HEK293T (cell line): ENCODE measurements around the gene RYR3.

Experiments
- CTCF ChIA-PET: fragments of 350-600 bp; formaldehyde crosslinking; extraction: SDS; loops from one replicate; lab custom pipeline; 2021; ENCODE audit warnings: antibody characterized with exemption, inconsistent platforms; lab: Yijun Ruan, JAX
- POLR2A ChIA-PET: fragments of 350-600 bp; formaldehyde crosslinking; extraction: SDS; loops from one replicate; lab custom pipeline; 2020; ENCODE audit warnings: antibody characterized with exemption, inconsistent platforms; lab: Yijun Ruan, JAX
- DNase-seq: peaks from one replicate; pipeline ENCODE4 v3.0.0; 2012; ENCODE audit warnings: mixed read lengths; ENCODE audit errors: extremely low spot score
- ARNT ChIP-seq: fragments of 450-650 bp; IDR thresholded peaks from 2 replicates; pipeline ENCODE4 v1.6.1; 2017; ENCODE audit warnings: mild to moderate bottlenecking
- BHLHE40 ChIP-seq: fragments of 450-650 bp; IDR thresholded peaks from 2 replicates; pipeline ENCODE4 v1.6.1; 2016; ENCODE audit warnings: mild to moderate bottlenecking, moderate library complexity, borderline replicate concordance
- CTBP1 ChIP-seq: fragments of 450-650 bp; IDR thresholded peaks from 2 replicates; pipeline ENCODE4 v1.6.1; 2016; ENCODE audit warnings: borderline replicate concordance
- ELF4 ChIP-seq: fragments of 450-650 bp; IDR thresholded peaks from 2 replicates; pipeline ENCODE4 v1.6.1; 2017; ENCODE audit warnings: antibody characterized with exemption
- FOXA1 ChIP-seq: fragments of 450-650 bp; IDR thresholded peaks from 2 replicates; pipeline ENCODE4 v1.6.1; 2016; ENCODE audit warnings: mild to moderate bottlenecking
- FOXK2 ChIP-seq: fragments of 450-650 bp; IDR thresholded peaks from 2 replicates; pipeline ENCODE4 v1.6.1; 2016; ENCODE audit warnings: mild to moderate bottlenecking
- FOXM1 ChIP-seq: fragments of 450-650 bp; IDR thresholded peaks from 2 replicates; pipeline ENCODE4 v1.6.1; 2017; ENCODE audit warnings: mild to moderate bottlenecking, borderline replicate concordance
- HDGF ChIP-seq: fragments of 450-650 bp; IDR thresholded peaks from 2 replicates; pipeline ENCODE4 v1.6.1; 2017; ENCODE audit warnings: antibody characterized with exemption, borderline replicate concordance
- L3MBTL2 ChIP-seq: fragments of 450-650 bp; conservative IDR thresholded peaks from 2 replicates; pipeline ENCODE4 v1.6.1; 2016; ENCODE audit warnings: mild to moderate bottlenecking
- LEF1 ChIP-seq: fragments of 450-650 bp; IDR thresholded peaks from 2 replicates; pipeline ENCODE4 v1.6.1; 2017; ENCODE audit warnings: mild to moderate bottlenecking, borderline replicate concordance
- NFRKB ChIP-seq: fragments of 450-650 bp; IDR thresholded peaks from 2 replicates; pipeline ENCODE4 v1.6.1; 2016; ENCODE audit warnings: mild to moderate bottlenecking, moderate library complexity
- PKNOX1 ChIP-seq: fragments of 450-650 bp; IDR thresholded peaks from 2 replicates; pipeline ENCODE4 v1.6.1; 2016
- SP1 ChIP-seq: fragments of 450-650 bp; IDR thresholded peaks from 2 replicates; pipeline ENCODE4 v1.6.1; 2017
- SUZ12 ChIP-seq: fragments of 450-650 bp; IDR thresholded peaks from 2 replicates; pipeline ENCODE4 v1.6.1; 2016; ENCODE audit warnings: mild to moderate bottlenecking
- TARDBP ChIP-seq: fragments of 450-650 bp; IDR thresholded peaks from 2 replicates; pipeline ENCODE4 v1.6.1; 2016
- ZNF384 ChIP-seq: fragments of 450-650 bp; IDR thresholded peaks from 2 replicates; pipeline ENCODE4 v1.6.1; 2016

The RYR3 gene

GRCh38 chr15:33830351-33830750 lies 519.6 kb downstream of the RYR3 start:
- POLR2A ChIA-PET, result no interaction called here
- CTCF ChIA-PET, result no interaction called here
- no peak for TF ChIP-seq L3MBTL2
- no peak for TF ChIP-seq ARNT
- TF ChIP-seq SP1, result no peak
- TF ChIP-seq LEF1, result no peak
- TF ChIP-seq PKNOX1, result no peak
- TF ChIP-seq SUZ12, result no peak
- TF ChIP-seq FOXK2, result no peak
- TF ChIP-seq BHLHE40, result no peak
- TF ChIP-seq TARDBP, result no peak
- TF ChIP-seq HDGF, result no peak
- no peak for TF ChIP-seq CTBP1
- TF ChIP-seq ELF4, result no peak
- DNase-seq, result no peak

DNA sequence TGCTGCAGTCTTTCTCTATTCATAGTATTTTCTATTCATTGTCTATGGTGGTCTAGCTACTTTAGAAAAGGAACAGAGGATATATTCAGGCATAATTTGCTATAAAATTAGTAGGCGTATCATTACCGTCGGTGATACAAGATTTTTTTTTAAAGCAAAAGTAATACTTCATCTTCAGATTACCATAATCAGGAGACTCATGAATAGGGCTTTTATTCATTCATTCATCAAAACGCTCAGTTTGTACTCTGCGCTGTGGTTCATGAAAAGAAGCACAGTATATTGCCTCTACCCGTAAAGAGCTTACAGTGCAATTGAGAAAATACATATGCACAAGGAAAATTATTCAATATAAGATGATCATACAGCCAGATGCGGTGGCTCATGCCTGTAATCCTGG lies 520.9 kb downstream of the RYR3 start:
- CTCF ChIA-PET, result no interaction called here
- no peak for DNase-seq
- no peak for TF ChIP-seq ELF4
- no peak for TF ChIP-seq SUZ12
- TF ChIP-seq HDGF, result no peak
- TF ChIP-seq ARNT, result no peak
- TF ChIP-seq SP1, result no peak
- no peak for TF ChIP-seq LEF1
- TF ChIP-seq FOXK2, result no peak
- TF ChIP-seq FOXA1, result no peak
- no peak for TF ChIP-seq FOXM1
- TF ChIP-seq ZNF384, result no peak
- TF ChIP-seq TARDBP, result no peak
- POLR2A ChIA-PET, result no interaction called here

DNA sequence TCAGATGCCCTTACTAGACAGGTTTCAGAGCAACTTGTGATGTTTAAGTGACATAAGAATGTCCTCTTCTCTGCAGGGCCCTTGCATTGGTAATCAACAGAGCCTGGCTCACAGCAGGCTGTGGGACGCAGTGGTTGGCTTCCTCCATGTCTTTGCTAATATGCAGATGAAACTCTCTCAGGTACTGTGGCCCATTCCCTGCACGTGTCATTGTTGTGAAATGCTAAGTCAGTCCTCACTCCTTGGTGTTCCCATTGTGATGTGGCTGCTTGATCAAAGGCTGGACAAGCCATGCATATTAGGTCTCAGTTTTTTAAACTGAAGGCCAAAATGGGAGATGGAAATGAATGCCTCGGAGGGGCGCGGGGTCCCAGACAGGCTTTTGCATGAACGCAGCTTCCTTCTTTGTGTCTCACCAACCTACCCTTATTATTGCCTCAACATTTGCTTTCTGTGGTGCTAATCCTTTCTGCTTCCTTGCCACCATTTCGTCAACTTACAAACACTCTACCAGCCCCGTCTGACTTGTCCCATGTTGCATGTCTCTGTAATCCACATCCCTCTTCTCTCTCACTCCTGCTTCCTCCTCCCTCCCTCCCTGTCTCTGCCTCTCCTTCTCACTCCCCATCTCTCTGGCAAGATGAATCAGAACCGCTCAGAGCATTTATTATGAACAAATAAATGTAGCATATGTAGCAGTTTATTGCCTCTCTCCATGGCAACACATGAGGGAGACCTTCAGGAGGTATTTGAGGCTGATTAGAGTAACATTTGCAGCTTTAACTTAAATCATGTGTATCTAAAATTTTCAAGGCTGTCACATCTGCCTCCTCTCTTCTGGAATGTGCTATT lies 524.4 kb downstream of the RYR3 start:
- ChIA-PET CTCF (no interaction called here), POLR2A (no interaction called here)
- TF ChIP-seq FOXM1 (no peak), CTBP1 (no peak), LEF1 (no peak), TARDBP (no peak), ELF4 (no peak), FOXA1 (no peak), HDGF (no peak), NFRKB (no peak), SP1 (no peak), L3MBTL2 (no peak), ARNT (no peak), BHLHE40 (no peak), ZNF384 (no peak)
- DNase-seq, result no peak

DNA sequence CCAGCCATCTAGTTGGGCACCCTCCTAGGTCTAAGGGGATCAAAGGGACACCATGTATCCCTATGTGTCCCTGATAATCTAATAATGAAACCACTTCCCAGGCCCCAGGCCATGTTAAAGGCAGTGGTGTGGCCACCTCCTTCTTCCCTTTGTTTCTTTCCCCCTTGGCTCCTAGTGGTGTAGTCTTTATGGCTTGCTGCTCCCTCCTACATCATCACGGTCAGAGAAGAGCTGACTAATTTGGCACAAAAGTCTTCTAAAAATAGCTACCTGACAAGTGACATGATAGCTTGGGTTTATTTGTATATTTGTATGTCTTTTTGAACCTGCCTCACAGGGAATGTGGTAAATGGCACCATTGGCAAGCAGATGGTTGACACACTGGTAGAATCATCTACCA lies 526.5 kb downstream of the RYR3 start:
- TF ChIP-seq SP1 (no peak), ARNT (no peak), BHLHE40 (no peak), ELF4 (no peak), FOXM1 (no peak), HDGF (no peak), SUZ12 (no peak), ZNF384 (no peak), CTBP1 (no peak), TARDBP (no peak), NFRKB (no peak), LEF1 (no peak), PKNOX1 (no peak), FOXA1 (no peak)
- no peak for DNase-seq
- ChIA-PET POLR2A (no interaction called here), CTCF (no interaction called here)

- CTCF ChIA-PET, result no interaction called here
- POLR2A ChIA-PET, result no interaction called here
- no peak for DNase-seq
- TF ChIP-seq BHLHE40 (no peak), SP1 (no peak), LEF1 (no peak), L3MBTL2 (no peak), FOXA1 (no peak), FOXM1 (no peak), HDGF (no peak), ELF4 (no peak), ARNT (no peak), ZNF384 (no peak), FOXK2 (no peak)
Observed at GRCh38 chr15:33839540-33839939, 528.8 kb downstream of the RYR3 start.

GRCh38 chr15:33840615-33841014 lies 529.8 kb downstream of the RYR3 start:
- no peak for TF ChIP-seq LEF1
- TF ChIP-seq HDGF, result no peak
- TF ChIP-seq FOXA1, result no peak
- TF ChIP-seq ZNF384, result no peak
- no peak for TF ChIP-seq ELF4
- no peak for TF ChIP-seq TARDBP
- no peak for DNase-seq
- ChIA-PET CTCF (no interaction called here), POLR2A (no interaction called here)
